ENCODE measurements around the gene EPB41L2.
"Not testable (repeated sequence)": the region's sequence is repeated elsewhere in the genome, so short reads cannot be mapped to it uniquely, and the experiment has no call there.

EPB41L2 gene

GRCh38 chr6:131001945-131002660 lies 60.9 kb downstream of the EPB41L2 start:
- DNase-seq: no peak

- DNase-seq: no peak
Measured at GRCh38 chr6:131001111-131001736, 61.8 kb downstream of the EPB41L2 start.

GRCh38 chr6:131000544-131000943 lies 62.5 kb downstream of the EPB41L2 start:
- no peak for DNase-seq

GRCh38 chr6:130997061-130997753 lies 65.8 kb downstream of the EPB41L2 start:
- no peak for DNase-seq

- no peak for DNase-seq
Measured at GRCh38 chr6:130996635-130997034, 66.4 kb downstream of the EPB41L2 start.

- no peak for DNase-seq
Measured at GRCh38 chr6:130995783-130996447, 67.1 kb downstream of the EPB41L2 start.

- no peak for DNase-seq
Measured at GRCh38 chr6:130994319-130995097, 68.5 kb downstream of the EPB41L2 start.

- no peak for DNase-seq
Measured at GRCh38 chr6:130993292-130993765, 69.7 kb downstream of the EPB41L2 start.

GRCh38 chr6:130991422-130992137 lies 71.5 kb downstream of the EPB41L2 start:
- no peak for DNase-seq

- DNase-seq: not testable (repeated sequence)
Measured at GRCh38 chr6:130987539-130987938, 75.5 kb downstream of the EPB41L2 start.

GRCh38 chr6:130985115-130985514 lies 77.9 kb downstream of the EPB41L2 start:
- no peak for DNase-seq

- no peak for DNase-seq
Measured at GRCh38 chr6:130982941-130983456, 80.0 kb downstream of the EPB41L2 start.

GRCh38 chr6:130982135-130982534 lies 80.9 kb downstream of the EPB41L2 start:
- no peak for DNase-seq

- DNase-seq: peak; percentile 1
Measured at GRCh38 chr6:130981409-130981808, 81.6 kb downstream of the EPB41L2 start.

GRCh38 chr6:130980310-130981032 lies 82.6 kb downstream of the EPB41L2 start:
- DNase-seq: no peak

- no peak for DNase-seq
Measured at GRCh38 chr6:130978660-130979396, 84.2 kb downstream of the EPB41L2 start.

GRCh38 chr6:130978180-130978579 lies 84.9 kb downstream of the EPB41L2 start:
- no peak for DNase-seq

- no peak for DNase-seq
Measured at GRCh38 chr6:130975325-130975724, 87.7 kb downstream of the EPB41L2 start.

GRCh38 chr6:130973521-130974277 lies 89.3 kb downstream of the EPB41L2 start:
- no peak for DNase-seq

Measured in hematopoietic multipotent progenitor cell treated with erythropoietin and hydrocortisone succinate and interleukin-3 and kit ligand, for 8 days (in vitro differentiated cells).